Measurements from ENCODE around the gene ZNF681.

Gene ZNF681

DNA sequence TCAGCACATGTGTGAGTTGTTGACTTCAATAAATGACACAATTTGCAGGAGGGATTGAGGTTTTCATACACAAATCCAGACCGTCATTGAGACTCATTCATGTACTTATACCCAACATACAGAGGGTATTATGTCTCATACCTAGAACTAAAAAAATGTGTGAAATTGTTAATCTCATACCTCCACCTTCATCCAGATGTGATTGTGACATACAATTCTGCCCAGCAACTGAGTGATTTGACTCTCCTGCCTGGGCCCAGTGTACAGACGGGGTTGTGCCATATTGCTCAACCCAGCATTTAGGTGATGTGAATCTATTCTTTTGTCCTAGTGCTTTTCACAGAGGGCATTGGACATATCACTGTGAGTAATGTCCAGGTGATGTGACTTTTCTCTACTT, 12.6 kb upstream of the ZNF681 start:
- no peak for DNase-seq (ENCODE audit: low read depth)
- in situ Hi-C loops (cut with HindIII; ENCODE audit: low sequenced_read_pairs): no loop called here
- H3K4me3 ChIP-seq (ENCODE audit: low read depth, low read length): no peak overlapping the region
- TF ChIP-seq, protein P1, sequence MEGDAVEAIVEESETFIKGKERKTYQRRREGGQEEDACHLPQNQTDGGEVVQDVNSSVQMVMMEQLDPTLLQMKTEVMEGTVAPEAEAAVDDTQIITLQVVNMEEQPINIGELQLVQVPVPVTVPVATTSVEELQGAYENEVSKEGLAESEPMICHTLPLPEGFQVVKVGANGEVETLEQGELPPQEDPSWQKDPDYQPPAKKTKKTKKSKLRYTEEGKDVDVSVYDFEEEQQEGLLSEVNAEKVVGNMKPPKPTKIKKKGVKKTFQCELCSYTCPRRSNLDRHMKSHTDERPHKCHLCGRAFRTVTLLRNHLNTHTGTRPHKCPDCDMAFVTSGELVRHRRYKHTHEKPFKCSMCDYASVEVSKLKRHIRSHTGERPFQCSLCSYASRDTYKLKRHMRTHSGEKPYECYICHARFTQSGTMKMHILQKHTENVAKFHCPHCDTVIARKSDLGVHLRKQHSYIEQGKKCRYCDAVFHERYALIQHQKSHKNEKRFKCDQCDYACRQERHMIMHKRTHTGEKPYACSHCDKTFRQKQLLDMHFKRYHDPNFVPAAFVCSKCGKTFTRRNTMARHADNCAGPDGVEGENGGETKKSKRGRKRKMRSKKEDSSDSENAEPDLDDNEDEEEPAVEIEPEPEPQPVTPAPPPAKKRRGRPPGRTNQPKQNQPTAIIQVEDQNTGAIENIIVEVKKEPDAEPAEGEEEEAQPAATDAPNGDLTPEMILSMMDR (IDR thresholded peaks at IDR 0.05; ENCODE audit: low read depth, low read length, missing control alignments): no peak

DNA sequence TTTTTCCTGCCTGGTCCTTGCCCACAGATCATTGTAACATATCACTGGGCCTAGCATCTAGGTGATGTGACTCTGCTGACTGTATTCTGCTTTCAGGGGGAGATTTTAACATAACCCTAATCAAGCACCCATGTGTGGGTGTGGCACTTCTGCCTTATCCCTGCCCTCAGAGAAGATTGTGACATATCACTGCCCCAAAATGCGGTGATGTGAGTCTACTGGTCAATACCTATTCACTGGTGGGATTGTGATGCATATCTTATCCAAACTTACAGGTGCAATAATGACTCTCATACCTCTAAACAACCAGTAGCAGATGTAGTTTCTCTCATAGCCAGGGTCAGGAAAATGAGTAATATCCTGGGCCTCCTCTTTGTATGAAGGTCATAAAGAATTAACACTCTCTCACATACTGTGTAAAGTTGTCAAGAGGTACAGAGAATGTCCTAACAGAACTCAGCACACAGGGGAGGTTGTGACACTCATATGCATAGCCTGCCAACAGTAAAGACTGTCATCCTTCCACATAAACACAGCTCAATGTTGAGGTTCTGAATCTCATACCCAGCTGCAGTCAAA, 12.1 kb upstream of the ZNF681 start:
- no peak overlapping the region for H3K4me3 ChIP-seq (ENCODE audit: low read depth, low read length)
- in situ Hi-C loops (cut with HindIII; ENCODE audit: low sequenced_read_pairs): no loop called here
- no peak for DNase-seq (ENCODE audit: low read depth)
- TF ChIP-seq, protein P1 (IDR thresholded peaks at IDR 0.05; ENCODE audit: low read depth, low read length, missing control alignments): no peak

DNA sequence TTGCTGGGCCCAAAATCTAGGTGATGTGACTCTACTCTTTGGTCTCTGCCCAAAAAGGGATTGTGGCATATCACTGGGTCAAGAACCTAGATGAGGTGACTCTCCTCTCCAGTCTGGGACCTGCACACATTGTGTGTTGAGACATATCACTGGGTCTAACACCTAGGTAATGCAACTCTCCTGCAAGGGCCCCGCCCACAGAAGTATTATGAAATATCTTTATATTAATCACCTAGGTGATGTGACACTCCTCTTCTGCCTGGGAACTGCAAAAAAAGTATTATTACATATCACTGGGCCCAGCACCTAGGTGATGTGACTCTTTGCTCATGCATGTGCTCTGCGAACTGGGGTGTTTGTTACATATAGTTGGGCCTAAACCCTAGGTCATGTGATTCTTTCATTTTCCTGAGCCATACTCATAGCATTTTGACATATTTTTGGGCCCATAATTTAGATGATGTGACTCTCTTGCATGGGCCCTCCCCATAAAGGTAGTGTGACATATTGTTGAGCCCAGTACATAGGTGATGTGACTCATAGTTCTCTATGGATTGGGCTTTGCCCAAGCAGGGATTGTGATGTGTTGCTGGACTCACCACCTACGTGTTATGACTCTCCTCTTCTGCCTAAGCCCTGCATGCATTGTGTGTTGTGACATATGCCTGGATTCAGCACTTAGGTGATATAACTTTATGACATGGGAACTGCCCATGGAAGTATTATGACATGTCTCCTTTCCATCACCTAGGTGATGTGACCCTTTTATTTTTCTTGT, 11.2 kb upstream of the ZNF681 start:
- no peak overlapping the region for H3K4me3 ChIP-seq (ENCODE audit: low read depth, low read length)
- in situ Hi-C loops (cut with HindIII; ENCODE audit: low sequenced_read_pairs): no loop called here
- TF ChIP-seq, protein P1 (IDR thresholded peaks at IDR 0.05; ENCODE audit: low read depth, low read length, missing control alignments): no peak
- DNase-seq (ENCODE audit: low read depth): no peak

DNA sequence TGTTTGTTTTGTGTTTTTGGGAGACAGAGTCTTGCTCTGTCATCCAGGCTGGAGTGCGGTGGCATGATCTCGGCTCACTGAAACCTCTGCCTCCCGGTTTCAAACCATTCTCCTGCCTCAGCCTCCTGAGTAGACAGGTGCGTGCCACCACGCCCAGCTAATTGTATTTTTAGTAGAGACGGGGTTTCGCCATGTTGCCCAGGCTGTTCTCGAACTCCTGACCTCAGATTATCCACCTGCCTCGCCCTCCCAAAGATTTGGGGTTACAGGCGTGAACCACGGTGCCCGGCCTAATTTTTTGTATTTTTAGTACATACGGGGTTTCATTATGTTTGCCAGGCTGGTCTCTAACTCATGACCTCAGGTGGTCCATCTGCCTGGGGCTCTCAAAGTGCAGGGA, 8.3 kb upstream of the ZNF681 start:
- TF ChIP-seq, protein P1 (IDR thresholded peaks at IDR 0.05; ENCODE audit: low read depth, low read length, missing control alignments): no peak
- H3K4me3 ChIP-seq (ENCODE audit: low read depth, low read length): no peak overlapping the region
- in situ Hi-C loops (cut with HindIII; ENCODE audit: low sequenced_read_pairs): no loop called here
- DNase-seq (ENCODE audit: low read depth): no peak

DNA sequence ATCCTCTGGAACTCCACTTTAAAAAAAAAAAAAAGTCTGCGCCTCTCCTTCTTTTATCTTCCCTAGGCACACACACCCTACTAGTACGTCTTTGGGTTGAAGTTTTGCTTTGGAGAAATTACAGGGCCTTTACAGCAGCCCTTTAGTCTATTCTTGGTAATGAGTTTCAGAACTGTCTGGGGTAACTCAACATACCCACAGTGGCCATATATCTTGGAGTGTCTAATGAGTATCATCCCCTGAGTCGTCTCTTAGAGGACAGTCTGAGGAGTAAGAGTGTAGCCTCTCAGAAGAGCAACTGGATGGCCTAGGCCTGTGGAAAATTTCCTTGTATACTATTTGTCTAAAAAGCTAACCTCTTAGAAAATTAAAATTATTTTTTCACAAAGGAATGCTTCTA, 6.1 kb upstream of the ZNF681 start:
- in situ Hi-C loops (cut with HindIII; ENCODE audit: low sequenced_read_pairs): no loop called here
- TF ChIP-seq, protein P1 (IDR thresholded peaks at IDR 0.05; ENCODE audit: low read depth, low read length, missing control alignments): no peak
- no peak for DNase-seq (ENCODE audit: low read depth)
- no peak overlapping the region for H3K4me3 ChIP-seq (ENCODE audit: low read depth, low read length)

DNA sequence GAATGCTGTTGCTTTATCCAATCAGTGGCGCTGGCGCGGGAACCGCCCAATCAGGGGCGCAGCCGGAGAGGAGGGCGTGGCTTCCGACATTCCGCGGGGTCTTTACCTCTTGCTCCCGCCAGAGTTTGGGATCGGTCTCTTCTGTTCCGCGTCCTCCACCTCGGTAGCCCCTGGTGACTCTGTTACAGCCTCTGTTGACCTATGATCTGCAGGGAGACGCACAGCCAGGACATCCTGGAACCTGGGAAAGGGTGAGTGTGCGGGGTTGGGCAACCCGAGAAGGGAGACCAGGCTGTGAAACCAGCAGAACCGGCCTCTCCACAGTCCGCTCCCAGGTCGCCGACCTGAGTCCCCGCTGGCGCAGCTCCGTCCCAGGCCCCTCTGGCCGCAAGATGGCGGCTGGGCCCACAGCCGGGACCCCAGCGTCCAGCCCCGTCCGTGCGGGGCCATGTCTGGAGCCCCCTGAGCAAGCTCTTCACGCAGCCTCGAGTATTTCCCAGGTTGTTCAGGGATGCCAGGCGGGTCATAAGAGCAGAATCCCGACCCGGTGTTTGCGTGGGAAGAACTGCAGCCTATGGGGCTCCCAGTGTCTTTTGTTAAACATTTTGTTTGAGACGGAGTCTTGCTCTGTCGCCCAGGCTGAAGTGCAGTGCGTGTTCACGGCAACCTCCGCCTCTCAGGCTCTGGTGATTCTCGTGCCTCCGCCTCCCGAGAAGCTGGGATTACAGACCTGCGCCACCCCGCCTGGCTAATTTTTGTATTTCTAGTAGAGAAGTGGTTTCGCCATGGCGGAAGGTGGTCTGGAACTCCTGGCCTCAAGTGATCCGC, 4.4 kb upstream of the ZNF681 start:
- peak overlapping the region; percentile 69 for H3K4me3 ChIP-seq (ENCODE audit: low read depth, low read length)
- TF ChIP-seq, protein P1 (IDR thresholded peaks at IDR 0.05; ENCODE audit: low read depth, low read length, missing control alignments): no peak
- in situ Hi-C loops (cut with HindIII; ENCODE audit: low sequenced_read_pairs): no loop called here
- DNase-seq (ENCODE audit: low read depth): no peak

Measured in astrocyte of the cerebellum (primary cell).